ENCODE results near the gene RP9.

Gene RP9

DNA sequence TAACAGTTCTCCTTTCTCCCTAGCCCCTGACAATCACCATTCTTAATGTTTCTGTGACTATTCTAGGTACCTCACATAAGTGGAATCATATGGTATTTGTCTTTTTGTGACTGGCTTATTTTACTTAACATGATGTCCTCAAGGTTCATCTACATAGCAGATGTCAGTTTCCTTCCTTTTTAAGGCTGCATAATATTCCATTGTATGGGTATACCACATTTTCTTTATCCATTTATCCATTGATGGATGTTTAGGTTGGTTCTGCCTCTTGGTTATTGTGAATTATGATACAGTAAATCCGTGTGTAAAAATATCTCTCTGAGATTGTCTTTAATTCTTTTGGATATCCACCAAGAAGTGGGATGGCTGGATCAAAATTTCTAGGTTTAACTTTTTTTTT lies 33.4 kb upstream of the RP9 start:
- Histone ChIP-seq H3K36me3 (replicated peaks; ENCODE audit: low read depth, low read length) (no peaks in the 10 kb centered on the region), H3K9ac (ENCODE audit: low read length) (no peak overlapping the region), H2AFZ (ENCODE audit: low read depth, low read length) (no peak overlapping the region), H3K4me3 (ENCODE audit: low read length) (no peak overlapping the region), H3K4me1 (ENCODE audit: low read length) (no peaks in the 10 kb centered on the region), H3K4me2 (ENCODE audit: low read length) (no peak overlapping the region), H3K79me2 (ENCODE audit: low read length) (no peaks in the 10 kb centered on the region), H3K27ac (ENCODE audit: low read length) (no peak overlapping the region), H3K27me3 (ENCODE audit: low read depth, low read length) (no peaks in the 10 kb centered on the region), H3K9me3 (ENCODE audit: insufficient read depth, low read length) (no peaks in the 10 kb centered on the region), H4K20me1 (ENCODE audit: insufficient read depth, low read length) (no peaks in the 10 kb centered on the region)
- TF ChIP-seq EZH2phosphoT487 (IDR thresholded peaks at IDR 0.05; ENCODE audit: low read depth) (no peak), CTCF (IDR thresholded peaks at IDR 0.05; ENCODE audit: low read depth, low read length) (no peak)

- no peaks in the 10 kb centered on the region for H3K36me3 ChIP-seq (replicated peaks; ENCODE audit: low read depth, low read length)
- no peak overlapping the region for H2AFZ ChIP-seq (ENCODE audit: low read depth, low read length)
These were observed 27.9 kb upstream of the RP9 start for GRCh38 chr7:33137103-33137502.

GRCh38 chr7:33130184-33130583 lies 21.0 kb upstream of the RP9 start:
- Histone ChIP-seq H3K9ac (ENCODE audit: low read length) (peak overlapping the region; percentile 80), H3K4me1 (ENCODE audit: low read length) (peaks cover 9% of the 10 kb centered on the region), H3K36me3 (replicated peaks; ENCODE audit: low read depth, low read length) (no peaks in the 10 kb centered on the region), H3K27me3 (ENCODE audit: low read depth, low read length) (no peaks in the 10 kb centered on the region), H3K79me2 (ENCODE audit: low read length) (no peaks in the 10 kb centered on the region), H3K4me2 (ENCODE audit: low read length) (peak overlapping the region; percentile 97), H3K9me3 (ENCODE audit: insufficient read depth, low read length) (no peaks in the 10 kb centered on the region), H3K27ac (ENCODE audit: low read length) (no peak overlapping the region), H3K4me3 (ENCODE audit: low read length) (peak overlapping the region; percentile 99), H2AFZ (ENCODE audit: low read depth, low read length) (peak overlapping the region; percentile 97), H4K20me1 (ENCODE audit: insufficient read depth, low read length) (no peaks in the 10 kb centered on the region)
- no peak for TF ChIP-seq EZH2phosphoT487 (IDR thresholded peaks at IDR 0.05; ENCODE audit: low read depth)
- no peak for TF ChIP-seq CTCF (IDR thresholded peaks at IDR 0.05; ENCODE audit: low read depth, low read length)

More at GRCh38 chr7:33137103-33137502, 27.9 kb upstream of the RP9 start:
- Histone ChIP-seq H3K27me3 (ENCODE audit: low read depth, low read length) (no peaks in the 10 kb centered on the region), H3K4me2 (ENCODE audit: low read length) (no peak overlapping the region), H4K20me1 (ENCODE audit: insufficient read depth, low read length) (no peaks in the 10 kb centered on the region), H3K9me3 (ENCODE audit: insufficient read depth, low read length) (no peaks in the 10 kb centered on the region), H3K4me3 (ENCODE audit: low read length) (no peak overlapping the region), H3K27ac (ENCODE audit: low read length) (no peak overlapping the region), H3K79me2 (ENCODE audit: low read length) (no peaks in the 10 kb centered on the region), H3K4me1 (ENCODE audit: low read length) (no peaks in the 10 kb centered on the region), H3K9ac (ENCODE audit: low read length) (no peak overlapping the region)
- TF ChIP-seq EZH2phosphoT487 (IDR thresholded peaks at IDR 0.05; ENCODE audit: low read depth) (no peak), CTCF (IDR thresholded peaks at IDR 0.05; ENCODE audit: low read depth, low read length) (no peak)

DNA sequence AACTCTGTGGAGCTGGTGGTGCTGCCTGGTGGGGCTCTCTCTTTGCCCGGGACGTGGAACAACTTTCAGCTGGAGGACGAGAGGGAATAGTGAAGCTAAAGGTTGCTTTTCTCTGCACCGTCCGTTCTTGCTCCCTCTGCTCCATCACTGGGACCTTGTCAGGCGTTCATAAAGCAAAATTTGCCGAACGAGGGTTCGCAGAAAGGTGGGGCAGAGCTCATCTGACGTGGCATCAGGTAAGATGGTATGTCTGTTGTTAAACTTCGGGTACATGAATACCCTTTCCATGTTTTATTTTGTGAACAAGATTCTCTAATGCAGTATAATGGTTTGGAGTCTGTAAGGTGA lies 20.6 kb upstream of the RP9 start:
- H3K4me1 ChIP-seq (ENCODE audit: low read length) = peaks cover 9% of the 10 kb centered on the region
- peak overlapping the region; percentile 97 for H2AFZ ChIP-seq (ENCODE audit: low read depth, low read length)
- no peaks in the 10 kb centered on the region for H4K20me1 ChIP-seq (ENCODE audit: insufficient read depth, low read length)
- H3K4me2 ChIP-seq (ENCODE audit: low read length) = peak overlapping the region; percentile 97
- no peaks in the 10 kb centered on the region for H3K79me2 ChIP-seq (ENCODE audit: low read length)
- H3K9me3 ChIP-seq (ENCODE audit: insufficient read depth, low read length) = no peaks in the 10 kb centered on the region
- peak overlapping the region; percentile 99 for H3K4me3 ChIP-seq (ENCODE audit: low read length)
- no peaks in the 10 kb centered on the region for H3K36me3 ChIP-seq (replicated peaks; ENCODE audit: low read depth, low read length)
- no peaks in the 10 kb centered on the region for H3K27me3 ChIP-seq (ENCODE audit: low read depth, low read length)
- TF ChIP-seq CTCF (IDR thresholded peaks at IDR 0.05; ENCODE audit: low read depth, low read length) (no peak), EZH2phosphoT487 (IDR thresholded peaks at IDR 0.05; ENCODE audit: low read depth) (no peak)
- no peak overlapping the region for H3K27ac ChIP-seq (ENCODE audit: low read length)
- H3K9ac ChIP-seq (ENCODE audit: low read length) = peak overlapping the region; percentile 80

Measured in OCI-LY3 (cell line).